ENCODE results near the gene OBP2A. TPM values are rescaled to one million over a fixed set of nuclear protein-coding genes. Genes with fewer than 3 reads are reported as not detected.
"Not testable (repeated sequence)": the region's sequence is repeated elsewhere in the genome, so short reads cannot be mapped to it uniquely, and the experiment has no call there.

The OBP2A gene, protein sequence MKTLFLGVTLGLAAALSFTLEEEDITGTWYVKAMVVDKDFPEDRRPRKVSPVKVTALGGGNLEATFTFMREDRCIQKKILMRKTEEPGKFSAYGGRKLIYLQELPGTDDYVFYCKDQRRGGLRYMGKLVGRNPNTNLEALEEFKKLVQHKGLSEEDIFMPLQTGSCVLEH
- total RNA-seq (2022) = not detected in 2 replicates
- not detected for Bru-seq, nascent RNA
- BruChase-seq, experiment 1, labeled RNA remaining after a 2-hour chase = not detected
- not detected for BruChase-seq, experiment 2, labeled RNA remaining after a 6-hour chase
- long read RNA-seq = 0 reads

- BruUV-seq (replicated peaks); DNase-seq; POLR2A ChIA-PET; H3K27me3 ChIP-seq (replicated peaks; ENCODE audit: control insufficient read depth, insufficient read depth, low read length); H3K9me3 Mint-ChIP-seq (ENCODE audit: unreplicated experiment); intact Hi-C loops (cut with micrococcal nuclease; ENCODE audit: unreplicated experiment); H3K27me3 Mint-ChIP-seq (ENCODE audit: insufficient read depth, unreplicated experiment); H3K4me3 Mint-ChIP-seq (ENCODE audit: unreplicated experiment); H3K36me3 ChIP-seq (ENCODE audit: control insufficient read depth, insufficient read depth, low read length); H3K36me3 Mint-ChIP-seq (ENCODE audit: insufficient read depth, unreplicated experiment); H3K27ac Mint-ChIP-seq (ENCODE audit: unreplicated experiment); H3K4me3 ChIP-seq (ENCODE audit: low read depth, low read length); H3K4me1 Mint-ChIP-seq (ENCODE audit: low read depth, unreplicated experiment); H3K4me1 ChIP-seq; H3K9me3 ChIP-seq; CTCF ChIA-PET: not testable (repeated sequence)
Observed at GRCh38 chr9:135545646-135546176, at the start of gene OBP2A. Gene OBP2A, plus strand, starts transcription at chr9:135546126. Its CDS starts 55 bp downstream, at chr9:135546181.

DNA sequence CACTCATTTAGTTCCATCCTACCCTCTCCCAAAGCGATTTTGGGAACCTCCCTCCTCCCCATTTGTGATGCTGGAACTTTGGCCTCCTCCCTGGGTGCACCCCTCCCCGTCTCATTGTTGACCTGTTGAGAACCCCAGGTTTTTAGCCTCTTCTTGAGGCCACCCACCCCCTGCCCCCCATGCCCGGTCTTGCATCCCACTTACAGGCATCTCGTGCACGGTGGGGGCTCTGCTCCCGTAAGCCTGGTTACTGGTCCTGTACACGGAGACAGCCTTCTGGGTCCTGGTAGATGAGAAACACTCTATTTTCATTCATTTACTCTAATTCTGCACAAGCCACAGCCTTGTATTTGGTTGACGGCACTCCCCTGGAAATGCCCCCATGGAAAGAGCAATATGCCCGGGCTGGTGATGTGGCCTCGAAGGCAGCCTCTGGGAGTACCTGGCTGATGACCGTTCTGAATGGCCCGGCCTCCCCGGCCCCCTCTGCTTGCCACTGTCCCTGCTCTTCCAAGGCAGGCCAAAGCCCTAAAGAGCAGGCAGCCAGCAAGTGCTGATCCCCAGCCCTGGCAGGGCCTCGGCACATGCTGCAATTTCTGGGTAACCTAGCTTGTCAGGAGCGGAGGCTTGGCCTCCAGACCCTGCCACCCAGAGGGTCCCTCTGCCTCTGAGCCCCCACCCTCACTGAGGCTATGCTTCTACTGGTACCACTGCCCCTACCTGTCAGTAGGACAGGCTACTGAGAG, 47.4 kb upstream of the OBP2A start:
- ChIA-PET POLR2A (no interaction called here), CTCF (no interaction called here)
- H3K9me3 ChIP-seq = no peaks in the 10 kb centered on the region
- peak overlapping the region; percentile 91; the same call in 1 of the 2 replicates for H3K4me3 ChIP-seq (ENCODE audit: low read depth, low read length)
- H3K4me1 Mint-ChIP-seq (ENCODE audit: low read depth, unreplicated experiment) = no peaks in the 10 kb centered on the region
- no TSS peak for BruUV-seq (replicated peaks)
- no peak overlapping the region for H3K27ac Mint-ChIP-seq (ENCODE audit: unreplicated experiment)
- intact Hi-C loops (cut with micrococcal nuclease; ENCODE audit: unreplicated experiment) = no loop called here
- no peak for TF ChIP-seq CTCF (IDR thresholded peaks at IDR 0.05; ENCODE audit: insufficient read depth in 1 of 2, low read depth in 1 of 2, low read length in 1 of 2, severe bottlenecking in 1 of 2, unreplicated experiment in 1 of 2)
- no peak for DNase-seq
- peaks cover 24% of the 10 kb centered on the region for H3K36me3 Mint-ChIP-seq (ENCODE audit: insufficient read depth, unreplicated experiment)
- peaks cover 5% of the 10 kb centered on the region for H3K36me3 ChIP-seq (ENCODE audit: control insufficient read depth, insufficient read depth, low read length)
- H3K27me3 ChIP-seq (replicated peaks; ENCODE audit: control insufficient read depth, insufficient read depth, low read length) = no peaks in the 10 kb centered on the region
- no peaks in the 10 kb centered on the region for H3K27me3 Mint-ChIP-seq (ENCODE audit: insufficient read depth, unreplicated experiment)
- no peaks in the 10 kb centered on the region for H3K9me3 Mint-ChIP-seq (ENCODE audit: unreplicated experiment)
- H3K4me3 Mint-ChIP-seq (ENCODE audit: unreplicated experiment) = peak overlapping the region; percentile 75
- H3K4me1 ChIP-seq = peaks cover 12% of the 10 kb centered on the region; the same call in 1 of the 2 replicates

GRCh38 chr9:135499326-135500070, 46.4 kb upstream of the OBP2A start:
- Histone ChIP-seq H3K4me1 (peaks cover 12% of the 10 kb centered on the region; the same call in 1 of the 2 replicates), H3K4me3 (ENCODE audit: low read depth, low read length) (peak overlapping the region; percentile 91), H3K9me3 (no peaks in the 10 kb centered on the region), H3K27me3 (replicated peaks; ENCODE audit: control insufficient read depth, insufficient read depth, low read length) (no peaks in the 10 kb centered on the region), H3K36me3 (ENCODE audit: control insufficient read depth, insufficient read depth, low read length) (peaks cover 6% of the 10 kb centered on the region)
- POLR2A ChIA-PET = no interaction called here
- DNase-seq = peak; percentile 94 to 95
- no peaks in the 10 kb centered on the region for H3K27me3 Mint-ChIP-seq (ENCODE audit: insufficient read depth, unreplicated experiment)
- H3K4me3 Mint-ChIP-seq (ENCODE audit: unreplicated experiment) = peak overlapping the region; percentile 75
- H3K36me3 Mint-ChIP-seq (ENCODE audit: insufficient read depth, unreplicated experiment) = peaks cover 28% of the 10 kb centered on the region
- H3K27ac Mint-ChIP-seq (ENCODE audit: unreplicated experiment) = peak overlapping the region; percentile 80
- intact Hi-C loops (cut with micrococcal nuclease; ENCODE audit: unreplicated experiment) = loop anchor here (2.0 kb wide), 1 partner anchor 19 kb away; no protein-coding TSS in a partner anchor
- H3K9me3 Mint-ChIP-seq (ENCODE audit: unreplicated experiment) = no peaks in the 10 kb centered on the region
- CTCF ChIA-PET = interaction anchor here (0.5 to 0.7 kb wide), 2 partner anchors 14 to 19 kb away, joined by 3 read pairs; no protein-coding TSS in a partner anchor
- BruUV-seq (replicated peaks) = TSS peak; percentile 50
- peak in 1 of 2 experiments; percentile 1 for TF ChIP-seq CTCF (IDR thresholded peaks at IDR 0.05; ENCODE audit: insufficient read depth in 1 of 2, low read depth in 1 of 2, low read length in 1 of 2, severe bottlenecking in 1 of 2, unreplicated experiment in 1 of 2)
- H3K4me1 Mint-ChIP-seq (ENCODE audit: low read depth, unreplicated experiment) = no peaks in the 10 kb centered on the region
